ENCODE data around the gene OPA1.

DNA sequence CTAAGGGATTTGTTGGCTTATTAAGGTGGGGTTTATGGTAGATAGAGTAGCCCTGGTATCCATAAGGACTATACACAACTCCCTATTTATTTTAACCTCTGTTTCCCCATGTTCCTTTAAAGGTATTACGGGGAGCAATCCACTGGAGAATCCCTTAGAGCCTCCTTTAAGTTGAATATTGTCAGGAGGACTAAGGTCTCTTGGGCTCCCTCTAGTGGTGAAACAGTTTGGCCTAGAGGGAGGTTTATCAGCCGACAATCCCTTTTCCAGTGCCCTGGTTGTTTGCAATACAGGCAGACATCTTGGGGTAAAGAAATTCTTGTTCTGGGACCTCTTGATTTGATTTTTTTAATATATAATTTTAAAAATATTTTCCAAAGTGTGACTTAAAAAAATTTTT, 12.9 kb downstream of the OPA1 start:
- TF ChIP-seq POLR2A (IDR thresholded peaks at IDR 0.05): no peak
- TF ChIP-seq, protein P1, sequence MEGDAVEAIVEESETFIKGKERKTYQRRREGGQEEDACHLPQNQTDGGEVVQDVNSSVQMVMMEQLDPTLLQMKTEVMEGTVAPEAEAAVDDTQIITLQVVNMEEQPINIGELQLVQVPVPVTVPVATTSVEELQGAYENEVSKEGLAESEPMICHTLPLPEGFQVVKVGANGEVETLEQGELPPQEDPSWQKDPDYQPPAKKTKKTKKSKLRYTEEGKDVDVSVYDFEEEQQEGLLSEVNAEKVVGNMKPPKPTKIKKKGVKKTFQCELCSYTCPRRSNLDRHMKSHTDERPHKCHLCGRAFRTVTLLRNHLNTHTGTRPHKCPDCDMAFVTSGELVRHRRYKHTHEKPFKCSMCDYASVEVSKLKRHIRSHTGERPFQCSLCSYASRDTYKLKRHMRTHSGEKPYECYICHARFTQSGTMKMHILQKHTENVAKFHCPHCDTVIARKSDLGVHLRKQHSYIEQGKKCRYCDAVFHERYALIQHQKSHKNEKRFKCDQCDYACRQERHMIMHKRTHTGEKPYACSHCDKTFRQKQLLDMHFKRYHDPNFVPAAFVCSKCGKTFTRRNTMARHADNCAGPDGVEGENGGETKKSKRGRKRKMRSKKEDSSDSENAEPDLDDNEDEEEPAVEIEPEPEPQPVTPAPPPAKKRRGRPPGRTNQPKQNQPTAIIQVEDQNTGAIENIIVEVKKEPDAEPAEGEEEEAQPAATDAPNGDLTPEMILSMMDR (IDR thresholded peaks at IDR 0.05): peak; percentile 41 to 81 (median 57)
- no peak for TF ChIP-seq EP300 (IDR thresholded peaks at IDR 0.05)
- no peak for TF ChIP-seq POLR2AphosphoS5 (IDR thresholded peaks at IDR 0.05)
